HG02840 (cell line): ENCODE measurements around the gene ELF1.

Source experiments
- ATAC-seq: cut with Tn5 transposase; IDR thresholded peaks from one replicate; pipeline ENCODE4 v1.9.1; 2021; ENCODE audit warnings: mild to moderate bottlenecking, moderate library complexity, moderate number of reproducible peaks; ENCODE audit not compliant: unreplicated experiment, low FRiP score

The ELF1 gene

GRCh38 chr13:41008349-41008980 is 10.7 kb downstream of the ELF1 start:
- ATAC-seq = no peak

- ATAC-seq = no peak
These were observed 11.4 kb downstream of the ELF1 start for GRCh38 chr13:41007744-41008128.

GRCh38 chr13:41006978-41007743 is 12.0 kb downstream of the ELF1 start:
- ATAC-seq = no peak

- ATAC-seq = no peak
These were observed 12.8 kb downstream of the ELF1 start for GRCh38 chr13:41006306-41006705.

GRCh38 chr13:41005704-41006103 is 13.4 kb downstream of the ELF1 start:
- ATAC-seq = no peak

- peak; percentile 70 for ATAC-seq
These were observed 14.0 kb downstream of the ELF1 start for GRCh38 chr13:41004875-41005693.

- ATAC-seq = no peak
These were observed 16.5 kb downstream of the ELF1 start for GRCh38 chr13:41002606-41003005.

- ATAC-seq = no peak
These were observed 17.4 kb downstream of the ELF1 start for GRCh38 chr13:41001695-41002094.

- no peak for ATAC-seq
These were observed 19.7 kb downstream of the ELF1 start for GRCh38 chr13:40999416-40999815.

GRCh38 chr13:40996426-40997092 is 22.6 kb downstream of the ELF1 start:
- no peak for ATAC-seq

GRCh38 chr13:40995997-40996396 is 23.1 kb downstream of the ELF1 start:
- ATAC-seq = no peak

GRCh38 chr13:40994581-40995230 is 24.4 kb downstream of the ELF1 start:
- peak; percentile 49 for ATAC-seq

- ATAC-seq = no peak
These were observed 25.1 kb downstream of the ELF1 start for GRCh38 chr13:40993987-40994386.

GRCh38 chr13:40992678-40993518 is 26.2 kb downstream of the ELF1 start:
- ATAC-seq = no peak

- no peak for ATAC-seq
These were observed 31.4 kb downstream of the ELF1 start for GRCh38 chr13:40987606-40988280.

GRCh38 chr13:40986101-40986856 is 32.8 kb downstream of the ELF1 start:
- no peak for ATAC-seq

GRCh38 chr13:40985381-40986100 is 33.6 kb downstream of the ELF1 start:
- no peak for ATAC-seq
